Endothelial cell of umbilical vein (primary cell): ENCODE measurements around the gene FAT2. TPM values are rescaled to one million over a fixed set of nuclear protein-coding genes. Genes with fewer than 3 reads are reported as not detected.

Source experiments
- BruUV-seq: library from RNA; stranded (reverse); fragments of 400-500 nt; replicated peaks from 2 replicates; lab custom pipeline; 2021; lab: Mats Ljungman, UMichigan
- CTCF ChIA-PET: fragments of 300-600, 350-600 bp; sonication (Branson Sonifier 250); formaldehyde crosslinking; loops from one replicate; lab custom pipeline; 2021; ENCODE audit warnings: antibody characterized with exemption, inconsistent platforms; lab: Charles Lee
- POLR2A ChIA-PET: fragments of 300-600, 350-600 bp; sonication (Branson Sonifier 250); formaldehyde crosslinking; loops from one replicate; lab custom pipeline; 2021; ENCODE audit warnings: antibody characterized with exemption, inconsistent platforms; lab: Charles Lee
- DNase-seq: peaks from one replicate; pipeline ENCODE4 v3.0.0-alpha.2; 2011; ENCODE audit warnings: low read depth, low spot score
- FAIRE-seq: peaks from 2 replicates; lab custom pipeline; 2011; peaks lifted over from hg19 to GRCh38; lab: Jason Lieb, UNC
- H2AFZ ChIP-seq: 2 replicates; pipeline ENCODE4 v1.6.0; 2012; ENCODE audit warnings: low read depth, low read length, control low read depth, inconsistent platforms
- H3K27ac ChIP-seq: 2 replicates; pipeline ENCODE4 v1.5.1; 2011; ENCODE audit warnings: low read depth, mild to moderate bottlenecking, control low read depth, low read length, moderate library complexity; ENCODE audit not compliant: insufficient read depth
- H3K27me3 ChIP-seq, 2 experiments: 2 replicates each; pipeline versions ENCODE4 v1.6.0 to v1.6.1; 2011; ENCODE audit warnings: low read length in 2 of 2, mixed read lengths in 1 of 2; ENCODE audit not compliant: control insufficient read depth in 2 of 2, insufficient read depth in 2 of 2
- H3K36me3 ChIP-seq, 2 experiments: 2 replicates in 1 of 2; 3 replicates in 1 of 2; pipeline ENCODE4 v1.5.1; 2011; ENCODE audit warnings: low read length in 2 of 2, mild to moderate bottlenecking in 1 of 2, moderate library complexity in 1 of 2; ENCODE audit not compliant: control insufficient read depth in 2 of 2, insufficient read depth in 2 of 2; ENCODE audit errors: extremely low read depth in 1 of 2
- H3K4me1 ChIP-seq: 3 replicates; pipeline ENCODE4 v1.5.1; 2011; ENCODE audit warnings: mild to moderate bottlenecking, low read length; ENCODE audit not compliant: control insufficient read depth, insufficient read depth; ENCODE audit errors: extremely low read depth
- H3K4me2 ChIP-seq: 2 replicates; pipeline ENCODE4 v1.6.1; 2011; ENCODE audit warnings: low read length, control low read depth, mixed read lengths; ENCODE audit not compliant: insufficient read depth
- H3K4me3 ChIP-seq, 3 experiments: fragments of 200-600 bp in 1 of 3; sonication (generic), shearing (Covaris generic) in 1 of 3; replicated peaks in 1 of 3; 2 replicates each; pipeline ENCODE4 v1.5.1; 2011 to 2016; ENCODE audit warnings: control low read depth in 3 of 3, low read length in 3 of 3, mild to moderate bottlenecking in 2 of 3, inconsistent platforms in 1 of 3, low read depth in 1 of 3, moderate library complexity in 1 of 3; ENCODE audit not compliant: insufficient read depth in 1 of 3
- H3K79me2 ChIP-seq: 2 replicates; pipeline ENCODE4 v1.6.0; 2012; ENCODE audit warnings: low read length, inconsistent platforms; ENCODE audit not compliant: control insufficient read depth, insufficient read depth
- H3K9ac ChIP-seq: replicated peaks from 2 replicates; pipeline ENCODE3; 2011; ENCODE audit warnings: low read length, control low read depth; ENCODE audit not compliant: insufficient read depth; ENCODE audit errors: extremely low read depth
- H3K9me1 ChIP-seq: replicated peaks from 3 replicates; pipeline ENCODE4 v1.6.0; 2011; ENCODE audit warnings: mild to moderate bottlenecking, low read length; ENCODE audit not compliant: control insufficient read depth, insufficient read depth; ENCODE audit errors: extremely low read depth
- H3K9me3 ChIP-seq: replicated peaks from 2 replicates; pipeline ENCODE4 v1.5.1; 2012; ENCODE audit warnings: low read length, inconsistent platforms; ENCODE audit not compliant: control insufficient read depth, insufficient read depth
- H4K20me1 ChIP-seq: replicated peaks from 2 replicates; pipeline ENCODE3; 2011; ENCODE audit warnings: mild to moderate bottlenecking, low read length; ENCODE audit not compliant: control insufficient read depth, insufficient read depth; ENCODE audit errors: extremely low read depth
- EZH2 ChIP-seq: IDR thresholded peaks from 2 replicates; pipeline ENCODE4 v1.6.1; 2012; ENCODE audit warnings: borderline replicate concordance, low read depth, mild to moderate bottlenecking, moderate library complexity, low read length, inconsistent platforms; ENCODE audit not compliant: severe bottlenecking
- FOS ChIP-seq: IDR thresholded peaks from 2 replicates; pipeline ENCODE4 v1.6.1; 2011; ENCODE audit warnings: mild to moderate bottlenecking, low read length, moderate library complexity, borderline replicate concordance; ENCODE audit not compliant: insufficient read depth
- GATA2 ChIP-seq: IDR thresholded peaks from 2 replicates; pipeline ENCODE4 v1.7.0; 2011; ENCODE audit warnings: low read depth, mild to moderate bottlenecking, moderate library complexity, mixed read lengths, low read length; ENCODE audit not compliant: insufficient read length, insufficient read depth
- JUN ChIP-seq: IDR thresholded peaks from 2 replicates; pipeline ENCODE4 v1.6.1; 2011; ENCODE audit warnings: borderline replicate concordance, low read depth; ENCODE audit not compliant: insufficient read length, insufficient read depth
- MYC ChIP-seq: IDR thresholded peaks from one replicate; pipeline ENCODE4 v1.6.1; 2011; ENCODE audit warnings: mild to moderate bottlenecking, low read depth, low read length
- POLR2A ChIP-seq: IDR thresholded peaks from 2 replicates; pipeline ENCODE4 v1.6.1; 2012; ENCODE audit warnings: low read depth, mild to moderate bottlenecking, control low read depth, low read length
- POLR2AphosphoS5 ChIP-seq: IDR thresholded peaks from 2 replicates; pipeline ENCODE4 v1.6.1; 2012; ENCODE audit warnings: low read depth, mild to moderate bottlenecking, control low read depth, low read length, moderate library complexity; ENCODE audit not compliant: insufficient read depth
- dilution Hi-C: fragments of 300-500 bp; cut with MboI; formaldehyde crosslinking; loops from one replicate; pipeline ENCODE4 v1.15.0; 2019; ENCODE audit warnings: low sequenced_read_pairs; ENCODE audit not compliant: extremely low pct_ligation_motif_present
- intact Hi-C: fragments of 100-400 bp; cut with micrococcal nuclease; formaldehyde crosslinking; loops from one replicate; pipeline ENCODE4 v1.10.0; 2022
- polyA plus RNA-seq, 4 experiments: library from polyadenylated mRNA; depleted of rRNA in 3 of 4; stranded (reverse) in 3 of 4; unstranded in 1 of 4; fragments of >200 nt; gene quantifications; 2 replicates each; pipeline versions ENCODE4 v1.2.1 to v1.2.3, GENCODE V29; 2011 to 2012; ENCODE audit warnings: missing spikeins in 1 of 4
- total RNA-seq: library from RNA; stranded (reverse); gene quantifications from 2 replicates; pipeline ENCODE4 v1.2.3, GENCODE V29; 2021
- TF ChIP-seq, protein P1 (sequence below): IDR thresholded peaks from 2 replicates; pipeline ENCODE4 v1.6.1; 2011; ENCODE audit not compliant: insufficient read depth, insufficient read length
- TF ChIP-seq, protein P2 (sequence below), 2 donors: IDR thresholded peaks; 1 replicate in 1 of 2; 2 replicates in 1 of 2; pipeline ENCODE4 v1.5.1; 2011; ENCODE audit warnings: low read length in 2 of 2, mild to moderate bottlenecking in 2 of 2, moderate library complexity in 2 of 2, control low read depth in 1 of 2, inconsistent platforms in 1 of 2, low read depth in 1 of 2; ENCODE audit not compliant: insufficient read depth in 1 of 2; ENCODE audit errors: extremely low read depth in 1 of 2

FAT2 gene
- total and polyA plus RNA-seq, 2 donors (not counting 3 experiments of a cell fraction or from before 2014, with no cell fraction given), result not detected

DNA sequence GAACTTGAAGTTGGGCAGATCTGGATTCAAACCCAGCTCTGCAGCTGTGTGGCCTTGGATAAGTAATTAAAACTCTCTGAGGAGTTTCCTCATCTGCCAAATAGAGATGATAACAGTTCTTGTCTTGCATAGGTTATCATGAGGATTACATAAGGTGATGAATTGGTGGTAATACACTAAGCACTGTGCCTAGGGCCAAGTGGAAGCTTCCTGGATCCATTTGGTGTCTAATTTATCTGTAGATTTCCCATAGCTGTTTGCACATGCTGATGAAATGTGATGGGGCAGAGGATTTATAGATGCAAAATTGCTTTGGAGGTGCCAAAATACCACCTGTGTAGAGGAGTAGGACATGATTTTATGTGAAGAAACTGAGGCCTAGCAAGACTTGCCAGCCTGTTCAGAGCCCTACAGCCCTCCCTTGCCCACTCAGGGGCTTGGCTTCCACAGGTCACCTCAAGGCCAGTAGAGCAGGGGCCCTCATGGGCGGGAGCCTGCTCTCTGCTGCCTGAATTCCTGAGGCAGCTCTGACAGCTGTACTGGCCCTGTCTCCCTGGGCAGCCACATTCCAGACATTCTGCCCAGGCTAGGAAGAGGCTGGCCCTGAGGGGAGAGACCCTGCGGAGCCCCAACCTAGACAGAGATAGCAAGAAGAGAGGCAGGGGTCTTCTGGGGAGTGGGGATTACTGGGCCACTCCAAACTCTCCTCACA, 5.9 kb upstream of the FAT2 start:
- DNase-seq, result no peak
- H3K27ac ChIP-seq, result no peak overlapping the region
- dilution Hi-C loops (no loop called here), intact Hi-C loops (no loop called here)
- no peak overlapping the region for H3K4me2 ChIP-seq
- no peaks in the 10 kb centered on the region for H3K9me1 ChIP-seq
- POLR2A ChIA-PET, result no interaction called here
- no peak overlapping the region for H3K4me3 ChIP-seq
- BruUV-seq, result no TSS peak
- no peaks in the 10 kb centered on the region for H3K36me3 ChIP-seq
- no peak for FAIRE-seq
- H3K79me2 ChIP-seq, result no peaks in the 10 kb centered on the region
- CTCF ChIA-PET, result no interaction called here
- no peak overlapping the region for H2AFZ ChIP-seq
- H4K20me1 ChIP-seq, result no peaks in the 10 kb centered on the region
- TF ChIP-seq FOS, result no peak
- TF ChIP-seq, protein P1, sequence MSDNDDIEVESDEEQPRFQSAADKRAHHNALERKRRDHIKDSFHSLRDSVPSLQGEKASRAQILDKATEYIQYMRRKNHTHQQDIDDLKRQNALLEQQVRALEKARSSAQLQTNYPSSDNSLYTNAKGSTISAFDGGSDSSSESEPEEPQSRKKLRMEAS, result no peak
- TF ChIP-seq, protein P2, sequence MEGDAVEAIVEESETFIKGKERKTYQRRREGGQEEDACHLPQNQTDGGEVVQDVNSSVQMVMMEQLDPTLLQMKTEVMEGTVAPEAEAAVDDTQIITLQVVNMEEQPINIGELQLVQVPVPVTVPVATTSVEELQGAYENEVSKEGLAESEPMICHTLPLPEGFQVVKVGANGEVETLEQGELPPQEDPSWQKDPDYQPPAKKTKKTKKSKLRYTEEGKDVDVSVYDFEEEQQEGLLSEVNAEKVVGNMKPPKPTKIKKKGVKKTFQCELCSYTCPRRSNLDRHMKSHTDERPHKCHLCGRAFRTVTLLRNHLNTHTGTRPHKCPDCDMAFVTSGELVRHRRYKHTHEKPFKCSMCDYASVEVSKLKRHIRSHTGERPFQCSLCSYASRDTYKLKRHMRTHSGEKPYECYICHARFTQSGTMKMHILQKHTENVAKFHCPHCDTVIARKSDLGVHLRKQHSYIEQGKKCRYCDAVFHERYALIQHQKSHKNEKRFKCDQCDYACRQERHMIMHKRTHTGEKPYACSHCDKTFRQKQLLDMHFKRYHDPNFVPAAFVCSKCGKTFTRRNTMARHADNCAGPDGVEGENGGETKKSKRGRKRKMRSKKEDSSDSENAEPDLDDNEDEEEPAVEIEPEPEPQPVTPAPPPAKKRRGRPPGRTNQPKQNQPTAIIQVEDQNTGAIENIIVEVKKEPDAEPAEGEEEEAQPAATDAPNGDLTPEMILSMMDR (IDR thresholded peaks at IDR 0.05; ENCODE audit: extremely low read depth in 1 of 2, insufficient read depth in 1 of 2, low read depth in 1 of 2, low read length in 2 of 2), result no peak
- no peak for TF ChIP-seq JUN
- TF ChIP-seq EZH2, result no peak
- TF ChIP-seq MYC, result no peak
- no peak for TF ChIP-seq POLR2AphosphoS5
- TF ChIP-seq POLR2A, result no peak
- TF ChIP-seq GATA2, result no peak
- H3K9ac ChIP-seq, result no peak overlapping the region
- H3K9me3 ChIP-seq, result no peaks in the 10 kb centered on the region
- H3K27me3 ChIP-seq, result peaks cover 0 to 2% of the 10 kb centered on the region in 2 experiments
- H3K4me1 ChIP-seq, result no peaks in the 10 kb centered on the region
